Aorta (tissue), 5 donors: ENCODE measurements around the gene MIAT. TPM values are rescaled to one million over a fixed set of nuclear protein-coding genes. Genes with fewer than 3 reads are reported as not detected.
"Not testable (repeated sequence)": the region's sequence is repeated elsewhere in the genome, so short reads cannot be mapped to it uniquely, and the experiment has no call there.

Experiments used
- ATAC-seq: fragments of 200-7000 bp; cut with Tn5 transposase; one replicate; pipeline ENCODE4 v1.9.1; 2022; ENCODE audit warnings: moderate library complexity; ENCODE audit not compliant: low FRiP score
- DNase-seq, 2 donors: peaks; one replicate each; pipeline ENCODE4 v3.0.0-alpha.2; 2020
- H3K27ac ChIP-seq, 2 donors: one replicate each; pipeline ENCODE4 v1.5.1; 2013; ENCODE audit warnings: low read length in 2 of 2, mild to moderate bottlenecking in 2 of 2, moderate library complexity in 2 of 2, control low read depth in 1 of 2, inconsistent platforms in 1 of 2, low read depth in 1 of 2
- H3K27me3 ChIP-seq, 2 donors: one replicate each; pipeline ENCODE4 v1.6.1; 2013; ENCODE audit warnings: control low read depth in 1 of 2, low read length in 1 of 2, mild to moderate bottlenecking in 1 of 2, moderate library complexity in 1 of 2; ENCODE audit not compliant: insufficient read depth in 2 of 2, control insufficient read depth in 1 of 2
- H3K36me3 ChIP-seq, 2 donors: one replicate each; pipeline ENCODE4 v1.6.1; 2013; ENCODE audit warnings: control low read depth in 1 of 2, low read length in 1 of 2, mild to moderate bottlenecking in 1 of 2; ENCODE audit not compliant: insufficient read depth in 2 of 2, control insufficient read depth in 1 of 2
- H3K4me1 ChIP-seq, 2 donors: one replicate each; pipeline ENCODE4 v1.6.1; 2013; ENCODE audit warnings: low read length in 2 of 2, control low read depth in 1 of 2, mild to moderate bottlenecking in 1 of 2, moderate library complexity in 1 of 2; ENCODE audit not compliant: insufficient read depth in 2 of 2, control insufficient read depth in 1 of 2
- H3K4me3 ChIP-seq, 2 donors: one replicate each; pipeline ENCODE4 v1.5.1; 2013; ENCODE audit warnings: low read length in 2 of 2, control low read depth in 1 of 2, mild to moderate bottlenecking in 1 of 2
- H3K9me3 ChIP-seq: one replicate; pipeline ENCODE4 v1.6.1; 2013; ENCODE audit warnings: mild to moderate bottlenecking, low read length; ENCODE audit not compliant: control insufficient read depth
- WGBS, 2 donors: extraction: QIAGEN DNeasy Blood & Tissue Kit; methylation state at CpG; one replicate each; pipeline ENCODE4 v1.1.7; 2013; 5-methylcytosine and 5-hydroxymethylcytosine counted together
- intact Hi-C, 2 donors: fragments of 100-400 bp; cut with DNase I; formaldehyde crosslinking; loops; one replicate each; pipeline versions ENCODE4 v1.14.2 to v1.15.0; 2022
- long read RNA-seq, 2 donors: library from polyadenylated mRNA; unstranded; transcript quantifications; one replicate each; pipeline ENCODE4 v2.0.0, GENCODE V29; 2020 to 2021
- polyA plus RNA-seq, 2 donors: library from polyadenylated mRNA; stranded (reverse); fragments of 200-250 nt; gene quantifications; one replicate each; pipeline ENCODE4 v1.2.3, GENCODE V29; 2013
- total RNA-seq, 2 donors: library from RNA; stranded (reverse); fragmentation: NEBNext Ultra II Directional; extraction: Animal tissue kit (Norgen Biotek cat#: 25700); gene quantifications; one replicate each; pipeline ENCODE4 v1.2.1, GENCODE V29; 2021
- donor health status: healthy with polysubstance abuse.
- donor health status: Bipolar disorder and iron deficiency.
- donor health status: DM: no; HTN: no; CAD: no.
- donor health status: DM: no; HTN: no; CAD: no.
- donor health status: DM: yes; HTN: yes; CAD: no.

MIAT gene
- total RNA-seq: 1 to 10 TPM; 1.6 to 5.0 TPM
- polyA plus RNA-seq: under 1 TPM in 1 of 2 donors, not detected in 1; 0.28 TPM
- long read RNA-seq, donor 1: 0 reads
- long read RNA-seq, donor 2, partial matches to known transcripts: 0 of 1 reads
- long read RNA-seq, donor 2, other reads (novel, unspliced or antisense): 1 of 1 reads

- H3K9me3 ChIP-seq: no peaks in the 10 kb centered on the region
- no peak within 1 kb of the TSS for H3K27ac ChIP-seq
- DNase-seq: no peak
- intact Hi-C loops: no loop called here
- H3K36me3 ChIP-seq: no peaks in the 10 kb centered on the region
- H3K4me3 ChIP-seq: no peak within 1 kb of the TSS
- peak; percentile 45 for ATAC-seq
- no peaks in the 10 kb centered on the region for H3K4me1 ChIP-seq
- H3K27me3 ChIP-seq: no peaks in the 10 kb centered on the region
- WGBS, 2 donors: 2 to 3% methylated on average over 62 of the region's 62 CpGs
These were observed at the start of gene MIAT for GRCh38 chr22:26656891-26657851. MIAT (plus strand) TSS chr22:26657588.

GRCh38 chr22:26608129-26608528 is 49.3 kb upstream of the MIAT start:
- no peaks in the 10 kb centered on the region for H3K27me3 ChIP-seq
- intact Hi-C loops: no loop called here
- DNase-seq (no peak), ATAC-seq (no peak)
- H3K9me3 ChIP-seq: no peaks in the 10 kb centered on the region
- H3K4me1 ChIP-seq: no peaks in the 10 kb centered on the region
- no peaks in the 10 kb centered on the region for H3K36me3 ChIP-seq
- no peak overlapping the region for H3K27ac ChIP-seq
- 10 to 11% methylated on average over 2 of the region's 2 CpGs for WGBS, 2 donors
- no peak overlapping the region for H3K4me3 ChIP-seq

GRCh38 chr22:26609287-26609686 is 48.1 kb upstream of the MIAT start:
- H3K27me3 ChIP-seq: no peaks in the 10 kb centered on the region
- no peak overlapping the region for H3K4me3 ChIP-seq
- no peaks in the 10 kb centered on the region for H3K4me1 ChIP-seq
- H3K9me3 ChIP-seq: no peaks in the 10 kb centered on the region
- ATAC-seq: no peak
- no peaks in the 10 kb centered on the region for H3K36me3 ChIP-seq
- intact Hi-C loops: no loop called here
- 87 to 88% methylated on average over 2 of the region's 2 CpGs for WGBS, 2 donors
- no peak for DNase-seq
- H3K27ac ChIP-seq: no peak overlapping the region

- no peak overlapping the region for H3K4me3 ChIP-seq
- H3K9me3 ChIP-seq: no peaks in the 10 kb centered on the region
- intact Hi-C loops: no loop called here
- peak; percentile 78 to 82 for DNase-seq
- no peak overlapping the region for H3K27ac ChIP-seq
- WGBS, 2 donors: 45% methylated on average over 12 of the region's 12 CpGs
- H3K27me3 ChIP-seq: no peaks in the 10 kb centered on the region
- H3K36me3 ChIP-seq: no peaks in the 10 kb centered on the region
- no peaks in the 10 kb centered on the region for H3K4me1 ChIP-seq
- ATAC-seq: no peak
These were observed 47.1 kb upstream of the MIAT start for GRCh38 chr22:26610072-26610958.

GRCh38 chr22:26610996-26611395 is 46.4 kb upstream of the MIAT start:
- no peak for DNase-seq
- 57 to 75% methylated on average over 2 of the region's 2 CpGs for WGBS, 2 donors
- intact Hi-C loops: no loop called here
- Histone ChIP-seq H3K27ac (no peak overlapping the region), H3K36me3 (no peaks in the 10 kb centered on the region), H3K4me1 (no peaks in the 10 kb centered on the region), H3K9me3 (no peaks in the 10 kb centered on the region), H3K4me3 (no peak overlapping the region), H3K27me3 (no peaks in the 10 kb centered on the region)
- no peak for ATAC-seq

- WGBS, 2 donors: 83 to 84% methylated on average over 4 of the region's 4 CpGs
- H3K9me3 ChIP-seq: no peaks in the 10 kb centered on the region
- no peaks in the 10 kb centered on the region for H3K36me3 ChIP-seq
- no peak overlapping the region for H3K4me3 ChIP-seq
- H3K27me3 ChIP-seq: no peaks in the 10 kb centered on the region
- H3K4me1 ChIP-seq: no peaks in the 10 kb centered on the region
- no peak for DNase-seq
- intact Hi-C loops: no loop called here
- H3K27ac ChIP-seq: no peak overlapping the region
- no peak for ATAC-seq
These were observed 44.7 kb upstream of the MIAT start for GRCh38 chr22:26612652-26613051.

- H3K27ac ChIP-seq, H3K36me3 ChIP-seq, H3K9me3 ChIP-seq, ATAC-seq, H3K4me1 ChIP-seq, H3K27me3 ChIP-seq, intact Hi-C loops, H3K4me3 ChIP-seq, DNase-seq: not testable (repeated sequence)
- 7 to 13% methylated on average over 9 to 10 of the region's 10 CpGs for WGBS, 2 donors
These were observed 43.6 kb upstream of the MIAT start for GRCh38 chr22:26613753-26614152.

GRCh38 chr22:26614322-26614721 is 43.1 kb upstream of the MIAT start:
- Histone ChIP-seq H3K4me1 (no peaks in the 10 kb centered on the region), H3K9me3 (no peaks in the 10 kb centered on the region), H3K27me3 (no peaks in the 10 kb centered on the region), H3K4me3 (no peak overlapping the region), H3K27ac (no peak overlapping the region), H3K36me3 (no peaks in the 10 kb centered on the region)
- WGBS, 2 donors: 26 to 33% methylated on average over 14 of the region's 14 CpGs
- ATAC-seq (no peak), DNase-seq (no peak)
- intact Hi-C loops: no loop called here
